BLaER1 (cell line): ENCODE measurements around the gene CNRIP1.
A peak's percentile ranks its signal among the peaks of the same experiment; 100 is the strongest.

ENCODE experiments used
- H3K27ac ChIP-seq: shearing (Covaris generic); formaldehyde crosslinking; 2 replicates; pipeline ENCODE4 v1.8.1; 2022
- H3K27me3 ChIP-seq: shearing (Covaris generic); formaldehyde crosslinking; 2 replicates; pipeline ENCODE4 v1.8.1; 2022
- H3K36me3 ChIP-seq: shearing (Covaris generic); formaldehyde crosslinking; 2 replicates; pipeline ENCODE4 v1.8.1; 2022
- H3K4me1 ChIP-seq: shearing (Covaris generic); formaldehyde crosslinking; 2 replicates; pipeline ENCODE4 v1.8.1; 2022
- H3K4me2 ChIP-seq: shearing (Covaris generic); formaldehyde crosslinking; 2 replicates; pipeline ENCODE4 v1.8.1; 2022
- H3K4me3 ChIP-seq: shearing (Covaris generic); formaldehyde crosslinking; 2 replicates; pipeline ENCODE4 v1.8.1; 2022
- H3K9ac ChIP-seq: shearing (Covaris generic); formaldehyde crosslinking; 2 replicates; pipeline ENCODE4 v1.8.1; 2022
- H3K9me3 ChIP-seq: shearing (Covaris generic); formaldehyde crosslinking; 2 replicates; pipeline ENCODE4 v1.8.1; 2022
- H4K20me1 ChIP-seq: shearing (Covaris generic); formaldehyde crosslinking; 2 replicates; pipeline ENCODE4 v1.8.1; 2022
- Cebpa-rat ChIP-seq: shearing (Covaris generic); IDR thresholded peaks from 2 replicates; pipeline ENCODE4 v1.8.1; 2022

Gene CNRIP1

GRCh38 chr2:68256093-68256450 lies 63.7 kb downstream of the CNRIP1 start:
- Histone ChIP-seq H3K9ac (no peak overlapping the region), H3K27ac (no peak overlapping the region), H3K9me3 (no peaks in the 10 kb centered on the region), H3K27me3 (no peaks in the 10 kb centered on the region), H3K4me2 (peak overlapping the region; percentile 56), H4K20me1 (no peaks in the 10 kb centered on the region; the same call in 1 of the 2 replicates), H3K36me3 (no peaks in the 10 kb centered on the region), H3K4me1 (peaks cover 25% of the 10 kb centered on the region), H3K4me3 (no peak overlapping the region)
- no peak for TF ChIP-seq Cebpa-rat

GRCh38 chr2:68253219-68254068 lies 66.3 kb downstream of the CNRIP1 start:
- TF ChIP-seq Cebpa-rat = no peak
- peak overlapping the region; percentile 81 for H3K27ac ChIP-seq

DNA sequence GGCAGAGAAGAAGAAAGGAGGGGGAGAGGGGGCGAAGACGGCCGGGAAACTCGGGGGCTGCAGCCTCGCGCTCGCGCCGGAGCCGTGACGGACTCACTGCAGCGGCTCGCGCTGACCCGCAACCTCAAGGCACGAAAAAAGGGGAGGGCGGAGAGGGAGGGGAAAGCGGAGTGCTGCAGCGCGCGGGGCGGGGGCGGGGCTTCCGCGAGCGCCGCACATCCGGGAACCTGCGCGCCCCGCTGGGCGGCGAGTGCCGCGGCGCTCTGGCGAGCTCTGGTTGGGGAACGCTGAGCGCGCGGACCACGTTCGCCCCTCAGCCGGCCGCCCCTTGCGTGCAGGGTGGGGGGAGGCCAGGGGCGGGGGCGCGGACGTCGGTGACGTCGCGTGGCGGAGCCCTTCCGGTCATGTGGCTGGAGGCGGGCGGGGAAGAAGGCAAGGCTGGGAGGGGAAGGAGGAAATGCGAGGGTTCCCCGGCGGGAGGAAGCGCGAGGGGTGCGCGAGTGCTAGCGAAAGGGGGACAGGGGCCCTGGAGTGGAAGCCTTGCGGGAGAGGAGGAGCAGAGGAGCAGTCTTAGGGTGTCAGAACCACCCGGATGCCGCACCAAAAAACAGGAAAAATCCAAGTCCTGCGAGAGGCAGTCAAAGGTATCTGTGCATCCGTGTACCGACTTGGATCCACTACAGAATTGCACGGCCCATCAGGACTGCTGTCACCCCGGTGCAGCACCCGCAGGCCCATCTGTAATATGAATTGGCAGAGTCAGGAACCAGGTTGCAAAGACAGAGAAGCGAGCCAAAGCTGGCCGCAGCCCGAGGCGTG lies 67.1 kb downstream of the CNRIP1 start, which contains the start of gene PPP3R1:
Gene PPP3R1 (minus strand): TSS at position 133 of the 819 bp plus-strand sequence. CDS start 405 bp downstream, outside the sequence.
- Histone ChIP-seq H3K4me1 (peaks cover 50% of the 10 kb centered on the region), H3K4me2 (peak within 1 kb of the TSS; percentile 84), H3K36me3 (peaks cover 11% of the 10 kb centered on the region; the same call in 1 of the 2 replicates), H3K27ac (peak within 1 kb of the TSS; percentile 94), H3K4me3 (peak within 1 kb of the TSS; percentile 80), H3K9ac (peak within 1 kb of the TSS; percentile 94), H4K20me1 (peaks cover 34% of the 10 kb centered on the region), H3K27me3 (no peaks in the 10 kb centered on the region), H3K9me3 (no peaks in the 10 kb centered on the region)
- no peak for TF ChIP-seq Cebpa-rat

More at GRCh38 chr2:68253219-68254068, 66.3 kb downstream of the CNRIP1 start:
- Histone ChIP-seq H3K9me3 (no peaks in the 10 kb centered on the region), H4K20me1 (peaks cover 26% of the 10 kb centered on the region), H3K4me2 (peak overlapping the region; percentile 75), H3K36me3 (peaks cover 6% of the 10 kb centered on the region; the same call in 1 of the 2 replicates), H3K27me3 (no peaks in the 10 kb centered on the region), H3K9ac (peak overlapping the region; percentile 85), H3K4me3 (peak overlapping the region; percentile 80), H3K4me1 (peaks cover 41% of the 10 kb centered on the region)

- H4K20me1 ChIP-seq = peaks cover 41% of the 10 kb centered on the region
- H3K4me3 ChIP-seq = peak overlapping the region; percentile 80
- H3K9me3 ChIP-seq = no peaks in the 10 kb centered on the region
- peak overlapping the region; percentile 94 for H3K27ac ChIP-seq
- H3K4me1 ChIP-seq = peaks cover 57% of the 10 kb centered on the region
- no peaks in the 10 kb centered on the region for H3K27me3 ChIP-seq
- peak overlapping the region; percentile 84 for H3K4me2 ChIP-seq
- H3K9ac ChIP-seq = peak overlapping the region; percentile 94
- no peak for TF ChIP-seq Cebpa-rat
- H3K36me3 ChIP-seq = peaks cover 18% of the 10 kb centered on the region; the same call in 1 of the 2 replicates
Observed at GRCh38 chr2:68251855-68252399, 67.8 kb downstream of the CNRIP1 start.

DNA sequence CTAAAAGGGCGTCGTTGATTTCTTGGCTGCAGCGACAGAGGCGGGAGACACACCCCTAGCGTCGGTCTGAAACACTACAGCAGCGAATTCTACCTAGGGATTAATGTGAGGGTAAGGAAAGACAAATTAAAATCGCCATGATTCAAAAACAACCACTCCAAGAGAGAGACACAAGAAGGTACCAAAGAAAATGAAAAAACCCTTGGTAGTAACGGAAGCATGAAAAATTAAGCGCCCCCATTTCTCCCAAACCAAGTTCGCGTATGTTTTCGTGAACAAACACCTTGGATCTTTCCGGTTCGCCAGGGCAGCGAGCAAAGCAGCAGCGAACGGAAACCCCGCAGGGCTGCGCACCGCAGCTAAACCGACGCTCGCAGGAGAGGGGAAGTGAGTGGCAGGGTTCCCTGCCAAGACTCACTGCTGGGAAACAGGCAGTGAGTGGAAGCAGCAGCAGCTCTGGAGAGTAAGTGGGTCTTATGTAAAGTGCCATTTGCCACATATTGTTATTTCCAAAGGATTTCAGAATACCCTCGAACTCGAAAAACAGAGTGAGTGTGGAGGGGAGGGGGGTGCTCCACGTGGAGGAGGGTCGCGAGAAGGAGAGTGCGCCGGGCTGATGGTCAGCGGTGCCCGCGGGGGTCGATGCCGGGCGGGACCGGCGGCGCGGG lies 68.4 kb downstream of the CNRIP1 start:
- H3K9ac ChIP-seq = peak overlapping the region; percentile 94
- peak overlapping the region; percentile 80 for H3K4me3 ChIP-seq
- no peak for TF ChIP-seq Cebpa-rat
- no peaks in the 10 kb centered on the region for H3K9me3 ChIP-seq
- H3K27ac ChIP-seq = peak overlapping the region; percentile 94
- peaks cover 47% of the 10 kb centered on the region for H4K20me1 ChIP-seq
- peak overlapping the region; percentile 84 for H3K4me2 ChIP-seq
- peaks cover 18% of the 10 kb centered on the region; the same call in 1 of the 2 replicates for H3K36me3 ChIP-seq
- no peaks in the 10 kb centered on the region for H3K27me3 ChIP-seq
- peaks cover 63% of the 10 kb centered on the region for H3K4me1 ChIP-seq

DNA sequence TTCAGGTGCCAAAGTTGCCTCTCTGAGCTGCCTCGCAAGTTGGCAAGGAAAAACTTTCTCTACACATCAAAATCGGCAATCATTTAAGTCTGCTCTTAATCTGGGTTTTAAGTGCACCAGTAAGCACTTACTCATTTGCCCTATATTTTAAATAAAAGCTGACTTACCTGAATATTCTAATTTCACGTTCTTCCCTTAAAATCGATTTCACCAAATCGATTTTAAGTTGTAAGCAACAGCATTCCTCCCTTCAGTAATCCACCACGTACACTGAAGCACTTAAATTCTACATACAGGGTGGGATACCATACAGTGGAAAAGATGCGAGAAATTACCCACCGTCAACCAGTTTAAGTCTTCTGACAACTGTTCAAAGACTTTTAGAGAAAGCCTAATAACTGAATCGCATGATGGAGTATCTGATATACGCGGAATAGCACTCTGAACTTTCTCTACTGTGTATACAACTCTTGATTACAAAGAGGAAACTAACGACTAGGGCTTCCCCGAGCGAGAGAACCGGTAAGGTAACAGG lies 69.0 kb downstream of the CNRIP1 start:
- TF ChIP-seq Cebpa-rat = no peak
- H3K27me3 ChIP-seq = no peaks in the 10 kb centered on the region
- peaks cover 53% of the 10 kb centered on the region for H4K20me1 ChIP-seq
- H3K9ac ChIP-seq = peak overlapping the region; percentile 94
- peak overlapping the region; percentile 94 for H3K27ac ChIP-seq
- peaks cover 63% of the 10 kb centered on the region for H3K4me1 ChIP-seq
- peaks cover 18% of the 10 kb centered on the region; the same call in 1 of the 2 replicates for H3K36me3 ChIP-seq
- H3K4me3 ChIP-seq = peak overlapping the region; percentile 80
- peak overlapping the region; percentile 84 for H3K4me2 ChIP-seq
- H3K9me3 ChIP-seq = no peaks in the 10 kb centered on the region

- no peaks in the 10 kb centered on the region for H3K27me3 ChIP-seq
- peak overlapping the region; percentile 80 for H3K4me3 ChIP-seq
- H3K36me3 ChIP-seq = peaks cover 19% of the 10 kb centered on the region; the same call in 1 of the 2 replicates
- peaks cover 58% of the 10 kb centered on the region for H4K20me1 ChIP-seq
- H3K9ac ChIP-seq = peak overlapping the region; percentile 94
- TF ChIP-seq Cebpa-rat = no peak
- peaks cover 63% of the 10 kb centered on the region for H3K4me1 ChIP-seq
- peak overlapping the region; percentile 94 for H3K27ac ChIP-seq
- H3K4me2 ChIP-seq = peak overlapping the region; percentile 84
- H3K9me3 ChIP-seq = no peaks in the 10 kb centered on the region
Observed at GRCh38 chr2:68250196-68250595, 69.6 kb downstream of the CNRIP1 start.

GRCh38 chr2:68248806-68249205 lies 70.9 kb downstream of the CNRIP1 start:
- peaks cover 59% of the 10 kb centered on the region for H3K4me1 ChIP-seq
- H4K20me1 ChIP-seq = peaks cover 72% of the 10 kb centered on the region

More at GRCh38 chr2:68248806-68249205, 70.9 kb downstream of the CNRIP1 start:
- Histone ChIP-seq H3K9ac (no peak overlapping the region), H3K4me2 (peak overlapping the region; percentile 84), H3K27ac (no peak overlapping the region), H3K27me3 (no peaks in the 10 kb centered on the region), H3K9me3 (no peaks in the 10 kb centered on the region), H3K4me3 (no peak overlapping the region), H3K36me3 (peaks cover 23% of the 10 kb centered on the region; the same call in 1 of the 2 replicates)
- no peak for TF ChIP-seq Cebpa-rat
